H9 (cell line): ENCODE measurements around the gene PIGM. TPM values are rescaled to one million over a fixed set of nuclear protein-coding genes. Genes with fewer than 3 reads are reported as not detected.

Source experiments
- DNase-seq: peaks from one replicate; pipeline ENCODE4 v3.0.0-alpha.2; 2017
- H2AFZ ChIP-seq: one replicate; pipeline ENCODE4 v1.6.1; 2013; ENCODE audit warnings: mild to moderate bottlenecking, low read length, control low read depth, moderate library complexity
- H2AK5ac ChIP-seq: 2 replicates; pipeline ENCODE4 v1.6.1; 2013; ENCODE audit warnings: low read length, control low read depth, mixed read lengths; ENCODE audit not compliant: insufficient read length
- H2BK120ac ChIP-seq: one replicate; pipeline ENCODE4 v1.6.1; 2013; ENCODE audit warnings: low read depth, mild to moderate bottlenecking, low read length, control low read depth, inconsistent platforms; ENCODE audit not compliant: poor library complexity, severe bottlenecking
- H2BK12ac ChIP-seq: 2 replicates; pipeline ENCODE4 v1.6.1; 2013; ENCODE audit warnings: low read length, control low read depth, mixed read lengths, low read depth; ENCODE audit not compliant: insufficient read length
- H2BK15ac ChIP-seq: 2 replicates; pipeline ENCODE4 v1.6.1; 2013; ENCODE audit warnings: low read depth, low read length, control low read depth
- H2BK20ac ChIP-seq: one replicate; pipeline ENCODE4 v1.6.1; 2013; ENCODE audit warnings: low read depth, mild to moderate bottlenecking, low read length, control low read depth, inconsistent platforms; ENCODE audit not compliant: poor library complexity, severe bottlenecking
- H2BK5ac ChIP-seq: 2 replicates; pipeline ENCODE4 v1.6.1; 2013; ENCODE audit warnings: low read length, control low read depth, mixed read lengths; ENCODE audit not compliant: insufficient read length
- H3K14ac ChIP-seq: 2 replicates; pipeline ENCODE4 v1.6.1; 2013; ENCODE audit warnings: low read length, control low read depth; ENCODE audit not compliant: insufficient read depth
- H3K18ac ChIP-seq: 2 replicates; pipeline ENCODE4 v1.6.1; 2013; ENCODE audit warnings: low read depth, mild to moderate bottlenecking, mixed read lengths, low read length, control low read depth; ENCODE audit not compliant: insufficient read length
- H3K23ac ChIP-seq: 2 replicates; pipeline ENCODE4 v1.6.1; 2013; ENCODE audit warnings: low read length, control low read depth, mixed read lengths, low read depth; ENCODE audit not compliant: insufficient read length
- H3K23me2 ChIP-seq: 2 replicates; pipeline ENCODE4 v1.6.1; 2013; ENCODE audit warnings: low read depth, mild to moderate bottlenecking, mixed read lengths, low read length, control low read depth; ENCODE audit not compliant: insufficient read length, poor library complexity, severe bottlenecking
- H3K27ac ChIP-seq: 2 replicates; pipeline ENCODE4 v1.5.1; 2013; ENCODE audit warnings: low read length, control low read depth, mixed read lengths, low read depth; ENCODE audit not compliant: insufficient read length
- H3K27me3 ChIP-seq: 2 replicates; pipeline ENCODE4 v1.6.1; 2013; ENCODE audit warnings: low read length, control low read depth, inconsistent platforms; ENCODE audit not compliant: insufficient read depth
- H3K4ac ChIP-seq: 2 replicates; pipeline ENCODE4 v1.6.1; 2013; ENCODE audit warnings: low read depth, mild to moderate bottlenecking, control low read depth, inconsistent platforms, low read length, moderate library complexity
- H3K4me1 ChIP-seq: 2 replicates; pipeline ENCODE4 v1.6.1; 2013; ENCODE audit warnings: low read length, control low read depth, inconsistent platforms; ENCODE audit not compliant: insufficient read depth
- H3K4me2 ChIP-seq: 2 replicates; pipeline ENCODE4 v1.6.1; 2013; ENCODE audit warnings: low read length, control low read depth, mixed read lengths; ENCODE audit not compliant: insufficient read length, insufficient read depth
- H3K56ac ChIP-seq: 2 replicates; pipeline ENCODE4 v1.6.1; 2013; ENCODE audit warnings: low read depth, mild to moderate bottlenecking, mixed read lengths, low read length, control low read depth; ENCODE audit not compliant: insufficient read length
- H3K79me1 ChIP-seq: 2 replicates; pipeline ENCODE4 v1.6.1; 2013; ENCODE audit warnings: low read depth, mild to moderate bottlenecking, moderate library complexity, low read length, control low read depth, inconsistent platforms; ENCODE audit not compliant: insufficient read depth, poor library complexity, severe bottlenecking
- H3K79me2 ChIP-seq: 2 replicates; pipeline ENCODE4 v1.6.1; 2013; ENCODE audit warnings: low read length, control low read depth, inconsistent platforms; ENCODE audit not compliant: insufficient read depth
- H3K9ac ChIP-seq: 2 replicates; pipeline ENCODE4 v1.6.1; 2013; ENCODE audit warnings: low read length, control low read depth, mixed read lengths; ENCODE audit not compliant: insufficient read length; ENCODE audit errors: extremely low read depth
- H3K9me3 ChIP-seq: one replicate; pipeline ENCODE4 v1.6.1; 2013; ENCODE audit warnings: low read depth, low read length, inconsistent platforms; ENCODE audit not compliant: control insufficient read depth
- H3T11ph ChIP-seq: one replicate; pipeline ENCODE4 v1.6.1; 2013; ENCODE audit warnings: mild to moderate bottlenecking, low read length, control low read depth, inconsistent platforms
- H4K20me1 ChIP-seq: one replicate; pipeline ENCODE4 v1.6.1; 2013; ENCODE audit not compliant: control insufficient read depth, insufficient read length, insufficient read depth
- H4K5ac ChIP-seq: 2 replicates; pipeline ENCODE4 v1.6.1; 2013; ENCODE audit warnings: low read depth, mild to moderate bottlenecking, mixed read lengths, low read length, control low read depth; ENCODE audit not compliant: insufficient read length
- H4K8ac ChIP-seq: replicated peaks from 2 replicates; pipeline ENCODE4 v1.6.1; 2013; ENCODE audit warnings: low read length, control low read depth, mixed read lengths, low read depth; ENCODE audit not compliant: insufficient read length
- H4K91ac ChIP-seq: 2 replicates; pipeline ENCODE4 v1.6.1; 2013; ENCODE audit warnings: low read depth, mild to moderate bottlenecking, moderate library complexity, mixed read lengths, low read length, control low read depth; ENCODE audit not compliant: insufficient read length
- H3K27ac Mint-ChIP-seq, 3 experiments: 2 replicates in 2 of 3; 3 replicates in 1 of 3; pipeline ENCODE4 v1.8.0; 2020 to 2021; ENCODE audit warnings: mixed read lengths in 3 of 3, mild to moderate bottlenecking in 1 of 3, moderate library complexity in 1 of 3
- H3K27me3 Mint-ChIP-seq: 2 replicates; pipeline ENCODE4 v1.8.0; 2021; ENCODE audit warnings: low read depth, mild to moderate bottlenecking, moderate library complexity, mixed read lengths
- H3K36me3 Mint-ChIP-seq, 3 experiments: 2 replicates in 2 of 3; 3 replicates in 1 of 3; pipeline ENCODE4 v1.8.0; 2020 to 2021; ENCODE audit warnings: low read depth in 3 of 3, mixed read lengths in 3 of 3; ENCODE audit not compliant: insufficient read depth in 1 of 3
- H3K4me1 Mint-ChIP-seq, 2 experiments: 2 replicates each; pipeline ENCODE4 v1.8.0; 2020; ENCODE audit warnings: mixed read lengths in 2 of 2
- H3K4me3 Mint-ChIP-seq, 2 experiments: 2 replicates in 1 of 2; 3 replicates in 1 of 2; pipeline ENCODE4 v1.8.0; 2020 to 2021; ENCODE audit warnings: mild to moderate bottlenecking in 2 of 2, mixed read lengths in 2 of 2, moderate library complexity in 1 of 2
- H3K9me3 Mint-ChIP-seq, 2 experiments: 2 replicates in 1 of 2; 3 replicates in 1 of 2; pipeline ENCODE4 v1.8.0; 2020; ENCODE audit warnings: mild to moderate bottlenecking in 2 of 2, mixed read lengths in 2 of 2, moderate library complexity in 1 of 2
- WGBS: extraction: QIAGEN DNeasy Blood & Tissue Kit; methylation state at CpG from one replicate; pipeline ENCODE4 v1.1.7; 2013; ENCODE audit warnings: missing lambda C conversion rate, low lambda C conversion rate, mixed read lengths; ENCODE audit not compliant: insufficient read length; ENCODE audit errors: extremely low coverage; 5-methylcytosine and 5-hydroxymethylcytosine counted together
- total RNA-seq: library from RNA; stranded (reverse); gene quantifications from 2 replicates; pipeline ENCODE4 v1.2.1, GENCODE V29; 2021
- TF ChIP-seq, protein P1 (sequence below): fragments of 200-600 bp; sonication (generic); conservative IDR thresholded peaks from 3 replicates; pipeline ENCODE4 v1.8.0; 2021; ENCODE audit warnings: antibody characterized with exemption, mild to moderate bottlenecking

PIGM gene
- total RNA-seq, 1 experiment from 2014 or later: 5.9 TPM

DNA sequence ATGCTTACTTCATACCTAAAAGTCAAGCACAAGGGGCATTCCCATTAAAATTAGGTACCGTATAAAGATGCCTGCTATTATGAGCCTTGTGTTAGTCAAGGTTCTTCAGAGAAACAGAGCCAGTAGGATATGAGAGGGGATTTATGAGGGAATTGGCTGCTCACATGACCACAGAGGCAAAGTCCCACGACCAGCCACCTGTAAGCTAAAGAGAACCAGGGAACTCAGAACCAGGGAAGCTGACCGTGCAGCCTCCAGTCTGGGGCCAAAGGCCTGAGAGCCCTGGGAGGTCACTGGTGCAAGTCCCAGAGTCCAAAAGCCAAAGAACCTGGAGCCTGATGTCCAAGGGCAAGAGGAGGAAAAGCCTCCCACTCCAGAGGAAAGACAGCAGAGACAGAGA lies 20.0 kb downstream of the PIGM start:
- no peaks in the 10 kb centered on the region for H3K36me3 Mint-ChIP-seq
- Histone ChIP-seq H2AFZ (no peak overlapping the region), H3K79me1 (no peaks in the 10 kb centered on the region), H3T11ph (no peak overlapping the region), H2AK5ac (no peak overlapping the region), H2BK15ac (no peak overlapping the region), H3K18ac (no peak overlapping the region), H2BK5ac (no peak overlapping the region), H2BK20ac (no peak overlapping the region), H3K27me3 (no peaks in the 10 kb centered on the region), H4K5ac (no peak overlapping the region), H3K9me3 (no peaks in the 10 kb centered on the region), H3K4me2 (no peak overlapping the region), H4K20me1 (no peaks in the 10 kb centered on the region), H3K4ac (no peak overlapping the region), H2BK12ac (no peak overlapping the region), H3K23ac (no peak overlapping the region), H3K14ac (no peak overlapping the region), H2BK120ac (no peak overlapping the region), H3K4me1 (no peaks in the 10 kb centered on the region), H3K79me2 (no peaks in the 10 kb centered on the region), H3K9ac (no peak overlapping the region), H4K8ac (no peak overlapping the region), H3K56ac (no peak overlapping the region), H3K27ac (no peak overlapping the region), H3K23me2 (no peaks in the 10 kb centered on the region), H4K91ac (no peak overlapping the region)
- whole genome bisulfite sequencing: no CpG with 5 or more reads among the region's 3 CpGs
- no peak overlapping the region for H3K27ac Mint-ChIP-seq
- H3K4me1 Mint-ChIP-seq: no peaks in the 10 kb centered on the region
- no peak overlapping the region for H3K4me3 Mint-ChIP-seq
- H3K9me3 Mint-ChIP-seq: no peaks in the 10 kb centered on the region
- TF ChIP-seq, protein P1, sequence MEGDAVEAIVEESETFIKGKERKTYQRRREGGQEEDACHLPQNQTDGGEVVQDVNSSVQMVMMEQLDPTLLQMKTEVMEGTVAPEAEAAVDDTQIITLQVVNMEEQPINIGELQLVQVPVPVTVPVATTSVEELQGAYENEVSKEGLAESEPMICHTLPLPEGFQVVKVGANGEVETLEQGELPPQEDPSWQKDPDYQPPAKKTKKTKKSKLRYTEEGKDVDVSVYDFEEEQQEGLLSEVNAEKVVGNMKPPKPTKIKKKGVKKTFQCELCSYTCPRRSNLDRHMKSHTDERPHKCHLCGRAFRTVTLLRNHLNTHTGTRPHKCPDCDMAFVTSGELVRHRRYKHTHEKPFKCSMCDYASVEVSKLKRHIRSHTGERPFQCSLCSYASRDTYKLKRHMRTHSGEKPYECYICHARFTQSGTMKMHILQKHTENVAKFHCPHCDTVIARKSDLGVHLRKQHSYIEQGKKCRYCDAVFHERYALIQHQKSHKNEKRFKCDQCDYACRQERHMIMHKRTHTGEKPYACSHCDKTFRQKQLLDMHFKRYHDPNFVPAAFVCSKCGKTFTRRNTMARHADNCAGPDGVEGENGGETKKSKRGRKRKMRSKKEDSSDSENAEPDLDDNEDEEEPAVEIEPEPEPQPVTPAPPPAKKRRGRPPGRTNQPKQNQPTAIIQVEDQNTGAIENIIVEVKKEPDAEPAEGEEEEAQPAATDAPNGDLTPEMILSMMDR: no peak
- peaks cover 14% of the 10 kb centered on the region for H3K27me3 Mint-ChIP-seq
- no peak for DNase-seq
